GM12874 (cell line): ENCODE measurements around the gene ZNF746.

Experiments used
- CTCF ChIP-seq: IDR thresholded peaks from 2 replicates; pipeline ENCODE4 v1.5.1; 2011; ENCODE audit warnings: low read depth, mild to moderate bottlenecking, control low read depth, low read length, moderate library complexity; ENCODE audit not compliant: insufficient read depth

Gene ZNF746

GRCh38 chr7:149525280-149525679, 27.7 kb upstream of the ZNF746 start:
- TF ChIP-seq CTCF, result no peak

GRCh38 chr7:149524394-149524793, 26.8 kb upstream of the ZNF746 start:
- no peak for TF ChIP-seq CTCF

GRCh38 chr7:149510248-149510647, 12.6 kb upstream of the ZNF746 start:
- no peak for TF ChIP-seq CTCF

GRCh38 chr7:149509774-149510173, 12.2 kb upstream of the ZNF746 start:
- TF ChIP-seq CTCF, result no peak

- no peak for TF ChIP-seq CTCF
These were observed 7.9 kb upstream of the ZNF746 start for GRCh38 chr7:149505551-149505950.

GRCh38 chr7:149501651-149502050, 4.0 kb upstream of the ZNF746 start:
- TF ChIP-seq CTCF, result no peak

- no peak for TF ChIP-seq CTCF
These were observed 3.3 kb upstream of the ZNF746 start for GRCh38 chr7:149500910-149501309.

GRCh38 chr7:149500201-149500600, 2.6 kb upstream of the ZNF746 start:
- TF ChIP-seq CTCF, result no peak
